Measurements from ENCODE around the gene OSBPL2.

Gene OSBPL2

DNA sequence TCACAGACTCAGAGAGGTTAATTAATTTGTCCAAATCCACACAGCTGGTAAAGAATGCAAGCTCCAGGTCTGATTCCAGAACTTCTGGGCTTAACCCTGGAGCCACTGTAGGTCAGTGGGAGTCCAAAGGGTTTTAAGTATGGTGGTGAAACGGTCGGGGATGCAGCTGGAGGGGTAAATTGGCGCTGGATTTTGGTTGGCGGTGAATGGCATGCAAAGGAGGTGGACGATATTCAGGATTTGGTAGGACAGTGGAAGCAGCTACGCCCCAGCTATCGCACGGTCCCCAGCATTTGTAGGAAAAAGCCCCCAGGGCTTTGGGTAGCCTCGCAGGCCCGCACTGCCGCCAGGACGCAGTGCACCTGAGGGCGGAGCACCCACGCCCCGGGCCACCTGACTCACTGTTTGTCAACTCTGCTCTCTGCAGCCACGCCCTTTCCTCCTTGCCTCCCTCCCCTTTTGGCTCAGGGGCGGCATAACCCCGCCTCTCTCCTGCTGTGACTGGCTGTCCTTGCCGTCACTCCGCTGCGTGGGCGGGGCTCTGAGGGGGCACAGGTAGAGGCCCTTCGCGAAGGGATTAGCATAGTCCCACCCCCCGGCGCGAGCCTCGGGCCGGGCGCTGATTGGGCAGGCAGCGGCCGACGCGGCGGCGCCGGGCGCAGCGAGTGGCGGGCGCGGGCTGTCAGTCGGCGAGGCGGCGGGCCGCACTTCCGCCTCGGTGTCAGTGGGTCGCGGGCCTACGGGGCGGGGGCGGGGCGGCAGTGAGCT lies at the start of gene OSBPL2:
Gene OSBPL2, plus strand, starts transcription at position 721 of the 768 bp plus-strand sequence. CDS start 17,664 bp downstream, outside the sequence.
- DNase-seq, result peak; percentile 99 to 100

DNA sequence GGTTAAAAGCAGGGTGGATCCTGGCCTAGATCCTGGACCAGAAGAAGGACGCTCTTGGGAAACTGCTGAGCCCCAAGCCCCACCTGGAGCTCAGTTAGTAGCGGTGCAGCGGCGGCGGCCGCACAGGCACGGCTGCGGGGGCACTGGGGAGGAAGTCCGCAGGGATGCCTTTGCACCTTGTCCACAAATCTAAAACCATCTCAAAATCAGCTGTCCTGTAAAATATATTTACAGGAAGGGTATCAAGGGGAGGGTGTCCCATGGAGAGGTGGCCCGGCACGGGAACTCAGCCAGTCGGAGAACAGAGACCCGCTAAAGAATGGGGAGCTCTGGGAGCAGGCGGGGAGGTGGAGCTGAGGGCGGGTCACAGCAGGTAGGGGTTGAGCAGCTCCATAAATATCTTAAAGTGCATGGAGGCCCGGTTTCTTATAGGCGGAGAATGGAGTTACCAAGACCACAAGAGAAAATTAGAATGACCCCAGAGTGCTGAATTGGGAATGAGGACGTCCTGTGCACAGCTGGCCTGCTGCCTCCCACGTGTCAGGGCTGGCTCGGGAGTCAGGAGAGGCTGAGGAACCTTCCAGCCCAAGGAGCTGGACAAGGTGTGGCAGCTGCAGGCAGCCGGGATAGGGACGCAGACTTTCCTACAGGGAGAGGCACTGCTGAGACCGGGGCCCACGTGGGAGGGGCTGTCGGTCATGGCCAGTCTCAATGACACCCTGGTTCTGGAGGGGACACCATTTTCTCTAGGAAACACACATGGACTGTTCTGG lies 47.5 kb upstream of the OSBPL2 start:
- no peak for DNase-seq

DNA sequence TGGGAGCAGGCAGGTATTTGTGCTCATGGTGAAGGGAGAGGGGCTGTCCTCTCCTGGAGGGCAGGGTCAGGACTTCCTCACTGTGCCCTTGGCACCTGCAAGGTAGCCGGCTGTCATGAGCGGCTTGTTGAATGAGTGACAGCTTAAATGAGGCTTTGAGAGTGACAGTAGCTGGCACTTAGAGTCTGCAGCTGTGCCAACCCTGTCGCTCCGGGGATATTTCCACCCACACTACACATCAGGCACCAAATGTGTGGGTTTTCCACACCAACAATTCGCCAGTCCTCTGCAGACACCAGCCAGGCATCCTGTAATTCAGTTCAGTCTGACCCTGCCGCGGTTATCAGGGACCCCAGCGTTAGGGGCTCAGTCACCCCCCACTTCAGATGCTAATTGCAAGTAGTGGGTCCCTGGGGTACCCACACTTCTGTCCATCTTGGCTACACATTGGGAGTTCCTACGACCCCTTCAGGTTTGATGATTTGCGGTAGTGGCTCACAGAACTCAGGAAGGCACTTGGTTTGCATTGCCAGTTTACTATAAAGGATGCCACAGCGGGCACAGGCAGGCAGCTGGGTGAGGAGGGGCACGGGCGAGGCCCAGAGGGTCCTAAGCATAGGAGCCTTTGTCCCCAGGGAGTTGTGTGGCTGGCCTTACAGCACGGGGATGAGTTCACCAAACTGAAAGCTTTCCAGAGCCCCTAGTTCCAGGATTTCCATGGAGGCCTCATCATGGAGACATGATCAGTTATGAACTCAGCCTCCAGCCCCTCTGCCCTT lies 46.4 kb upstream of the OSBPL2 start:
- DNase-seq, result no peak

DNA sequence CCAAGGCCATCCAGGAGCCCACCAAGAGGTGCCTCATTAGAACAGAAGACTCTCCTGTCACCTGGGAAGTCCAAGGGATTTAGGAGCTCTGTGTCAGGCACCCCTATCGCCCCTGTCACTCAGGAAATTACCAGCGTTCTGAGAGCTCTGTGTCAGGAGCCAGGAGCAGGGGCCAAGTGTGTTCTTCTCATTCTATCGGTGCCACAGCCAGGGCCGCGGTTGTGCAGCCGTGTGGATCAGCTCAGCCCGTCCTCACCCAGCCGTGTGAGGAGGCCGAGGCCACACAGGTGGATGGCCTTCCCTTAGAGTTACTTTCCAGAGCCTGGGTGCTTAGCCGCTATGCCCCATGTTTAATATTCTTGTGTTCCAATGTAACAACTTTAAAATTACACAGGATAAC lies 45.7 kb upstream of the OSBPL2 start:
- DNase-seq, result no peak

DNA sequence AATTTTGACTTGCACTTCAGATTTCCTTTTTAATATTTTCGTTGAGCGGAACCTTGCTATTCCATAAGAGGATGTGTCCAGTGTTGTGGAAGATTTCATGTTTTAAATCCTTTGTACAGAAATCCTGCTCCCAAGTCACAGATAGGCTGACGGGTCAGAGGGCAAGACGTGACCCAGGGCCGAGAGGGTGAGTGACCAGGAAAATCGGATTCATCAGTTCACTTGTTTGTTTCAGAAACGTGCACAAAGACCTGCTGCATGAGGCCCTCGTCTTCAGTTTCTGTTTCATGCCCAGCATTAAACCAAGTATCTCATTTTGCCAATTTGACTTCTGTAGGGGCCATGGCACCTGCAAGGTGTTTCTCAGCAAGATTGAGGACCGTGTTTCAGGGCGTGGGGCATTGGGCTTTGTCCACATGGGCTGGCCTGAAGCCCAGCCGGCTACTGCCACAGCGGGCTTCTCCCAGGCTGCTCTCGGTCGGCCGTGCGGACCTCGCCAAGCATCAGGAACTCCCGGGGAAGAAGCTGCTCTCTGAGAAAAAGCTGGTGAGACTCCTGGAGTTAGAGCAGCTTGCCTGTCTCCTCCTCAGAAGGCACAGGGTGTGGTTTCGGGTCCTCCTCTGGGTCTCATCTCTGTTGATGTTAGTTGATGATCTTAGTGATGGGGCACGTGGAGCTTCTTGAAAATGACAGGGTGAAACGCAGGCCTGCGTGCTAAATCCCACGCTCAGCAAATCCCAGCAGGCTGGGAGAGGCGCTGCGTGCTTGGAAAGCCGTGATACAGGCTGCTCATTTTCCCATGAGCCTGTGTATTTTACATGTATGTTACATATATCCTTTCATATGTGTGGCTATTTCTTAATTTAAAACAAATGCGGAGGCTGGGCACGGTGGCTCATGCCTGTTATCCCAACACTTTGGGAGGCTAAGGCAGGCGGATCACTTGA lies 45.0 kb upstream of the OSBPL2 start:
- DNase-seq, result no peak

DNA sequence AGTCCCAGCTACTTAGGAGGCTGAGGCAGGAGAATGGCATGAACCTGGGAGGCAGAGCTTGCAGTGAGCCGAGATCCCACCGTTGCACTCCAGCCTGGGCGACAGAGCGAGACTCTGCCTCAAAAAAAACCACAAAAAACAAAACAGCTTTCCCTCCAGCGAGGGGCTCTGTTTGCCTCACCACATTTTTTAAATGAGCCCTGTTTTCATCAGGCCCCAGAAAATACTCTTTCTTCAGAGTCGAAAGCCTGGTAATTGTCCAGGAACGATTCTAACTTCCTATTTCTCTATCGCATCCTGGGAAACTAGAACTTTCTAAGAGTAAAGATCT lies 43.3 kb upstream of the OSBPL2 start:
- no peak for DNase-seq

DNA sequence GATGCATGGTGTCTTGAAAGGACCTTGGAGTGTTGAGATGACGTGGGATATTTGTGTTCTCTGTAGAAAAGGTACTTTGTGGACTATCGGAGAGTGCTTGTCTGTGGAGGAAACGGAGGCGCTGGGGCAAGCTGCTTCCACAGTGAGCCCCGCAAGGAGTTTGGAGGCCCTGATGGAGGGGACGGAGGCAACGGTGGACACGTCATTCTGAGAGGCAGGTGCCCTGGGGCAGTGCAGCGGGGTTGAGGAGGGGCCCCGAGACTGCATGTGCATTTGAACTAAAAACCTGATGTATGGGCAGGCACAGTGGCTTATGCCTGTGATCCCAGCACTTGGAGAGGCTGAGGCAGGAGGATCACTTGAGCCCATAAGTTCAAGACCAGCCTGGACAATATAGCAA lies 42.6 kb upstream of the OSBPL2 start:
- no peak for DNase-seq

DNA sequence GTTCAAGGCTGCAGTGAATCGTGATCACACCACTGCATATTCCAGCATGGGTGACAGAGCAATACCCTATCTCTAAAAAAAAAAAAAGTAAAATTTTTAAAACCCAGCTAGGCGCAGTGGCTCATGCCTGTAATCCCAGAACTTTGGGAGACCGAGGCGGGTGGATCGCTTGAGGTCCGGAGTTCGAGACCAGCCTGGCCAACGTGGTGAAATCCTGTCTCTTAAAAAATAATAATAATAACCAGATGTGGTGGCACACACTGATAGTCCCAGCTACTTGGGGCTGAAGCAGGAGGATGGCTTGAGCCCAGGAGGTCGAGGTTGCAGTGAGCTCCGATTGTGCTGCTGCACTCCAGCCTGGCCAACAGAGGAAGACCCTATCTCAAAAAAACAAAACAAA lies 42.0 kb upstream of the OSBPL2 start:
- DNase-seq, result no peak

DNA sequence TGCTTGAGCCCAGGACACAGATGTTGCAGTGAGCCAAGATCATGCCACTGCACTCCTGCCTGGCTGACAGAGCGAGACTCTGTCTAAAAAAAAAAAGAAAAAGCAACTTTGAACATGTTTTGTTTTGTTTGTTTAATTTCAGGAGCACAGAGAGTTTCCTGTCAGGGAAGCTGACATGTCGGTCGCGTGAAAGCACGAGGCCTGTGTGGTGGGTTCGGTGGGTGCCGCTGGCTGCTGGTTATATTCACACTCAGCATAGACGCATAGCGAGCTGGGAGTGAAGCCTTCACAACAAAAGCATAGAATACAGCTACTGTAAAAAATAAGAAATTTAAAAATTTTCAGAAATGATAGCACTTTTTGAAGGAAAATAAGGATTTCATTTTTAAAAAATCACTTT lies 41.0 kb upstream of the OSBPL2 start:
- no peak for DNase-seq

DNA sequence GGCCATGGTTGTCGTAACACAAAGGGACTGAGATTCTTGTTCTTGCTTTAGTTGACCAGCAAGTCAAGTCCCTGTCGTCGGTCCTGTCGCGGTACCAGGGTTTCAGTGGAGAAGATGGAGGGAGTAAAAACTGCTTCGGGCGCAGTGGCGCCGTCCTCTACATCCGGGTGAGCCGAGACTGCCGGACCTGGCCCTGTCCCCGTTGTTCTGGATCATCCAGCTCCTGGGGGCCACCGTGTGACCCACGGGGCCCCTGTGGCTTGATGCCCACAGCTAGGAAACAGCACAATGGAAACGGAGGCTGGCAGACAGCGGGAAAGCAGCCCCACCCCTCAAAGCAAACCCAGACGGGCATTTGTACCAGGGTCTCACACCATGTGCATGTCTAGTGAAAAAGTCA lies 40.5 kb upstream of the OSBPL2 start:
- DNase-seq, result no peak

DNA sequence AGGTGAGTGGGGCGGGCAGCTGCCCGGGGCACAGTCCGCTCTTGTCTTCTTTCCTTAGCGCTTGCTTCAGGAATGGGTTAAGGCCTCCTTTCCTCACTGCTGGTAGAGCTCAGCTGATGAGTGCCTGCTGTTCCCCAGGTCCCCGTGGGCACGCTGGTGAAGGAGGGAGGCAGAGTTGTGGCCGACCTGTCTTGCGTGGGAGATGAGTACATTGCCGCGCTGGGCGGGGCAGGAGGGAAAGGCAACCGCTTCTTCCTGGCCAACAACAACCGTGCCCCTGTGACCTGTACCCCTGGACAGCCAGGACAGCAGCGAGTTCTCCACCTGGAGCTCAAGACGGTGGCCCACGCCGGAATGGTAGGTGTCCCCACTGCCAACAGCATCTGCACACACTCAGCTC lies 39.8 kb upstream of the OSBPL2 start:
- no peak for DNase-seq

DNA sequence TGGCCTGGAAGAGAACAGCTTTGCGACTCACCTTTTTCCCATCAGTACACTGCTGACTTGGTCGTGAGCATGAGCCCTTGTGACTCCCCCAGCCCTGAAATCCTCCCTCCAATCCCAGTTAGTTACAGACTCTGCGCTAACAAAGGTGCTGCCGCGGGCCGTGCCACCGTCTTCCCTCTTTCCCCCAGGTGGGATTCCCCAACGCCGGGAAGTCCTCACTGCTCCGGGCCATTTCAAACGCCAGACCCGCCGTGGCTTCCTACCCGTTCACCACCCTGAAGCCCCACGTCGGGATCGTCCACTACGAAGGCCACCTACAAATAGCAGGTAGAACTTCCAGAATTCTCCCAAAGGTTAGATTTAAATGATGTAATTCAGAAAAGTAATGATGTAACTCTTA lies 39.4 kb upstream of the OSBPL2 start:
- no peak for DNase-seq

DNA sequence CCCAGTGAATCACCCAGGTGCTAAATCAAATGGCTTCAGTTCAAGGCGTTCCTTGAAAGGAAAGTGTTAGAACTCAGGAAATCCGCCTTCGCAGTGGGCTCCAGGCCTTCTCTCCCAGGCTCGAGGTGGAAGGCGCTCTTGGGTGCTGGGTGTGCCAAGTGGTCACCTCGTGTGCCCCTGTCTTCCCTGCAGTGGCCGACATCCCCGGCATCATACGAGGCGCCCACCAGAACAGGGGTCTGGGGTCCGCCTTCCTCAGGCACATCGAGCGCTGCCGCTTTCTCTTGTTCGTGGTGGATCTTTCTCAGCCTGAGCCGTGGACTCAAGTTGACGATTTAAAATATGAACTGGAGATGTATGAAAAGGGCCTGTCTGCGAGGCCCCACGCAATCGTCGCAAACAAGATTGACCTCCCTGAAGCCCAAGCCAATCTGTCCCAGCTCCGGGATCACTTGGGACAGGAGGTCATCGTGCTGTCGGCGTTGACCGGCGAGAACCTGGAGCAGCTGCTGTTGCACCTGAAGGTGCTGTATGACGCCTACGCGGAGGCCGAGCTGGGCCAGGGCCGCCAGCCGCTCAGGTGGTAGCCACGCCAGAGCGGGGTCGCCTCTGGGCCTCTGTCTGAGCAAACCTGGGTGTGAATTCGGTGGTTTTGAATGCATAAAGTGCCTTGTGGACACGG lies 37.7 kb upstream of the OSBPL2 start:
- DNase-seq, result no peak

DNA sequence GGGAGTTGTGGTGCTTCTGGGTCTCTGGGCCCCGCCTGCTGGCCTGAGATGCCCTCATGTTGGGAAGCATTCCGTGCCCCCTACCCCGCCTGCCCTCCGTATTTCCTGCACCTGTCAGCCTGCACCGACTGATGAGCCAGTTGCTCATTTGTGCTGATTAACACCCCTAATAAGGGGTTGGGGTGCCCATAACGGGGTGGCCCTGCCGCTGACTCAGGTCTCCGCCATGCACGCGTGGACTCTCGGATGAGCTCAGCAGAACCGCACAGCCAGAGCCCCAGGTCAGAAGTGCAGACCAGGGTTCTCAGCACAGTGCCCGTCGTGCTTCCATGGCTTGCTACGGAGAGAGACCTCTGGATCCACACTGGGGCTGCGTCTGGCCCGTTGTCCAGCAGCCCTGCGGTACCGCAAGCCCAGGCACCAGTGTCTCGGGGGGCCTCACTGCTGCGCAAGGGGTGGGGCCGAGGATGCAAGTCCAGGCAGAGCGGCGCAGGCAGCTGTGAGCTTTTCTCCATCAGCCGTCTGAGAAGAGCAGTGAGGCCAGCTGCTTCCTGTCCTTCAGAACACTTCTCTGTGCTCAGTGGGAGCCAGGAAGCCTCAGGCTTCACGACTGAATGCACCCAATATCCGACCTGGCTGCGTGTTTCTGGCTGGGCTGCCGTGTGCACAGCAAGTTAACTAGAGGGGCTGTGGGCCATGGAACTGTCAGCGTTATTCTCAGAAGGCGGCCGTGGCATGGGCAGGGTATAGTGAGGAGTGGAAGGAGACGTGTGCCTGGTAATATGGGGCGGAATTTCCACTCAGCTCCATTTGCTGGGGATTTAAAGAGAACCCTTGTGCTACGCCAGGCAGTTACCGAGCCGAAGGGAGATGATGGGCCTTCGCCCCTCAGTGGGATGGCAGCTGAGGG lies 36.9 kb upstream of the OSBPL2 start:
- DNase-seq, result no peak

DNA sequence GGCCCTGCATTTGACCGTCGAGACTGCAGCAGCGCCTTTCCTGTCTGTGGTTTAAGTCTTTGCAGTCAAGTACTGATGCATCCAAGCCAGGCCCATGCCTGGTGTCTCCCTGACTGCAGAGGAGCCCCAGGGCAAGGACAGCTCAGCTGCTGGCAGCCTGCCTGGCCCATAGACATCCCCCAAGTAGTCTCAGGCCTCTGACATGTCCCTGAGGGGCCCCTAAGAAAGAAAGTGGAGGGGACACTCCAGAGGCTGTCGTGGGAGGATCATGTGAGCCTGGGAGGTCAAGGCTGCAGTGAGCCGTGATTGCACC lies 36.3 kb upstream of the OSBPL2 start:
- no peak for DNase-seq

DNA sequence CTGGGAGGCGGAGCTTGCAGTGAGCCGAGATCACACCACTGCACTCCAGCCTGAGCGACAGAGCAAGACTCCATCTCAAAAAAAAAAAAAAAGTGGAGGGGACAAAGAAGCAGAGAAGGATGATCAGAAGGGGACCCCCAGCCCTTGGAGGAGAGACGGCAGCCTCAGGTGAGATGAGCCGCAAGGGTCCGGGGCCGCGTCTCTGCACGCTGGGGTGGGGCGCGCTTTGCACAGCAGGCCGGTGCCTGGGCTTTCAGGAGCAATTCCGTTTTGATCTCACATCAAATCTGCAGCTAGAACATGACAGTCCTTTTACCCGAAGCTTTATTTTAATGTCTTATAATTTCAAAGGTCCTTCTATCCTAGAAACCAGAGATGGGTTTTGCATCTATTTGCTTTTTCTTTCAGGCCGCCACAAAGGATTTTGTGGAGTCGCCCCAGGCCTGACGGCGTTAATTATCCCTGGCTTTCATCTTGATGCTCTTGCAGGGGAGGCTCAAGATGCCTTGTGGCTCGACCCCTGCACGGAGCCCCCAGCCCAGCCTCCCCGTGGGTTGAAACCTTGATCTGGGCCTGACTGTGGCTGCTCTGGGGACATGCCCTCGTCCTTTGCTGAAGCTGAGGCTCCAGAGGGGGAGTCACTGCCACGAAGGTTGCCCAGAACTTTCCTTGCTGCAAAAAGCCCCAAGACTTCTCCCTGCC lies 35.5 kb upstream of the OSBPL2 start:
- DNase-seq, result no peak

DNA sequence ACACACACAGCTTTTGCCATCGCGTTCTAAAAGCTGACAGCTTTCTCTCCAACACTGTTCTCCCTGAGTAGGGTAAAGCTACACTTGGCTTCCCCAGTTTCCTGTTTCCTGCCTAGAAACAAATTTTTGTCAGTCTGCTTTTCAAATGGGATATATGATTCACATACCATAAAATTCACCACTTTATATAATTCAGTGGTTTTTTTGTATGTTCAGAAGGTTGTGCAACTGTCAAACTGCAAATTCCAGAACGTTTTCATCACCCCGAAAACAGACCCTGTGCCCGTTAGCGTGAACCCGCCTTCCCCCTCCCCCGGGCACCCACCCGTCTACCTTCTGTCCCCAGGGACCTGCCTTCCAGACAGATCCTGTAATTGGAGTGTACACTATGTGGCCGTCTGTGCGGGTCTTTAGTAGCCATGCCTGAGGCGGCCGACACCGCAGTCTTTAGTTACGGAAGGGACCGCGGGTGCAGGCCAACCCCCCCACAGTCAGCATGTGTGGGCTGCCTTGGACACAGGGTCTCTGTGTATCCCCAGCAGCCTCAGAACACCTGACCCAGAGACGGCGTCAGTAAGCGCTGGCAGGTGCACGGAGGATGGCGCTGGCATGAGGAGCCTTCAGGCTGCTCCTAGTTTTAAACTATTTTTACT lies 34.8 kb upstream of the OSBPL2 start:
- DNase-seq, result no peak

DNA sequence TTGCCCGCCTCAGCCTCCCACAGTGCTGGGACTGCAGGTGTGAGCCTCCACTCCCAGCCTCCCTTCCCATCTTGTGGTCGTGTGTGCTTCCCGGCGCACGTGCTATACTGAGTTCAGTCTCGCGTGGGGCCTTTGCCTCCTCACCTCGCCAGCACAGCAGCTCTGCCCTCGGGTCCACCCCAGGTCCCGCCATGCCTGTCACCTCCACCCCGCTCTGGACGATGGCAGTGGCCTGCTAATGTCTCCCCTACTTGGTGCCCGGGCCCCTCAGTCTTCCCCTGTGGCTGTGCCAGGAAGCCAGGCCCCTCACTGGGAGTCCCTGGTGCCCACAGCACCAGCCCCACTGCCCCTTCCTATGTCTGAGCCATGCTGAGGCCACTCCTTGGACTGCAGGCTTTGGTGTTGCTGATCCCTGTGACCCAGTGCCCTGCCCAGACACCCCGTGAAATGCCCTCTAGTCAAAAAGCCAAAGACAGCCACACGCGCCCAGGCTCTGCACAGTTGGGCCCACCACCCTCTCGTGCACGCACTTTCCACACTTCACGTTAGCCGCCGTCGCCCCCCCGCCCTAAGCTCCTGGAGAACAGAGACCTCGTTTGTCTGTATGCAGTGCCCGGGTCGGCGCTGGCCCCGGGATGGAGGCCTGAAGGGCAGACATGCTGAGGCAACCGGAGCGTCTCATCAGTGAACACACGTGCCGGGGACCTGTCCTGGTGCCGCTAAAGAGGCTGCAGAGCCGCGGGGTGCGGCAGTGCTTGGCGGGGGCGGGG lies 32.5 kb upstream of the OSBPL2 start:
- no peak for DNase-seq

DNA sequence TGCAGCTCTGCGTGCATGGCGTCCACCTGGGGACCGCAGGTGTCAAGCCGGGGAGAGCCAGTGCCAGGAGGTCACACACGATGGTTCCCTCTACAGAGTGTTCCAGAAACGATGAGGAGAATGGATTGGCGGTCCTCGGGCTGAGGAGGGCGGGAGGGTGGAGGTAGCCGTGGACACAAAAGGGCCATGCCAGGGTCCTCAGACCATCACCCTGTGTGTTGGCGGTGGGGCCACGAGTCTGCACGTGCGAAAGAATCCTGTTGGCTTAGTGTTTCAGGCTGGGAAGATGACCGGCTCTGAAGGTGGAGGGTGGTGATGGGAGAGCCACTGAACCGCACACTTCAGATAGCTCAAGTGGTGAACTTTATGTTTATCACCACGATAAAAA lies 31.9 kb upstream of the OSBPL2 start:
- no peak for DNase-seq
